Ishikawa (cell line): ENCODE results near the gene CIBAR2.

Experiments
- CEBPB ChIP-seq: IDR thresholded peaks from 2 replicates; pipeline ENCODE4 v1.6.1; 2012
- CREB1 ChIP-seq: IDR thresholded peaks from 2 replicates; pipeline ENCODE4 v1.6.1; 2012; ENCODE audit warnings: low read depth
- EGR1 ChIP-seq: IDR thresholded peaks from 2 replicates; pipeline ENCODE4 v1.6.1; 2012
- EP300 ChIP-seq: IDR thresholded peaks from 2 replicates; pipeline ENCODE4 v1.6.1; 2012; ENCODE audit warnings: borderline replicate concordance
- FOXM1 ChIP-seq: IDR thresholded peaks from 2 replicates; pipeline ENCODE4 v1.6.1; 2012; ENCODE audit warnings: low read depth, borderline replicate concordance
- MAX ChIP-seq: IDR thresholded peaks from 2 replicates; pipeline ENCODE4 v1.6.1; 2012
- RAD21 ChIP-seq: IDR thresholded peaks from 2 replicates; pipeline ENCODE4 v1.6.1; 2012; ENCODE audit warnings: low read depth
- REST ChIP-seq: IDR thresholded peaks from 2 replicates; pipeline ENCODE4 v1.6.1; 2012; ENCODE audit warnings: low read depth, mild to moderate bottlenecking
- TAF1 ChIP-seq: IDR thresholded peaks from 2 replicates; pipeline ENCODE4 v1.6.1; 2012; ENCODE audit warnings: low read depth, mild to moderate bottlenecking
- TEAD4 ChIP-seq: IDR thresholded peaks from 2 replicates; pipeline ENCODE4 v1.6.1; 2012
- USF1 ChIP-seq: IDR thresholded peaks from 2 replicates; pipeline ENCODE4 v1.6.1; 2012
- YY1 ChIP-seq: IDR thresholded peaks from 2 replicates; pipeline ENCODE4 v1.6.1; 2012; ENCODE audit warnings: low read depth
- ZBTB7A ChIP-seq: IDR thresholded peaks from 2 replicates; pipeline ENCODE4 v1.6.1; 2012; ENCODE audit warnings: low read depth

GRCh38 chr16:85137323-85138072 is 25.2 kb upstream of the CIBAR2 start:
- TF ChIP-seq YY1 (no peak), FOXM1 (0 out of 2 replicates have a peak, but pooled peaks have one; percentile 24), TAF1 (peak; percentile 50; the same call in 1 of the 2 replicates), USF1 (peak; percentile 94), MAX (no peak; the same call in none of the 2 replicates), RAD21 (no peak), EGR1 (0 out of 2 replicates have a peak, but pooled peaks have one; percentile 22), CEBPB (peak; percentile 81), TEAD4 (no peak), CREB1 (no peak), REST (no peak), ZBTB7A (peak; percentile 74; the same call in 1 of the 2 replicates), EP300 (peak; percentile 78)
